Neural cell (in vitro differentiated cells): ENCODE data around the gene OR52E6. TPM values are rescaled to one million over a fixed set of nuclear protein-coding genes. Genes with fewer than 3 reads are reported as not detected.

Experiments used
- H2AFZ ChIP-seq: fragments of 200-600, 300-800 bp; sonication (generic), shearing (Covaris generic); 2 replicates; pipeline ENCODE4 v1.6.0; 2014; ENCODE audit warnings: low read depth, mild to moderate bottlenecking, antibody characterized with exemption, low read length, moderate library complexity
- H3F3A ChIP-seq: fragments of 200-600 bp; shearing (Covaris generic); 2 replicates; pipeline ENCODE4 v1.6.1; 2016; ENCODE audit warnings: mild to moderate bottlenecking, moderate library complexity, mixed read lengths, antibody characterized with exemption, low read length; ENCODE audit not compliant: insufficient read depth, poor library complexity, severe bottlenecking
- H3K27ac ChIP-seq: fragments of 200-600, 300-800 bp; sonication (generic), shearing (Covaris generic); 2 replicates; pipeline ENCODE4 v1.5.1; 2014; ENCODE audit warnings: mild to moderate bottlenecking, low read length, moderate library complexity
- H3K27me3 ChIP-seq: fragments of 300-800, 200-600 bp; sonication (generic), shearing (Covaris generic); 2 replicates; pipeline ENCODE4 v1.6.0; 2014; ENCODE audit warnings: mild to moderate bottlenecking, low read depth, low read length, moderate library complexity; ENCODE audit not compliant: insufficient read depth
- H3K36me3 ChIP-seq: fragments of 300-800, 200-600 bp; sonication (generic), shearing (Covaris generic); 2 replicates; pipeline ENCODE4 v1.5.1; 2014; ENCODE audit warnings: mild to moderate bottlenecking, antibody characterized with exemption, low read length, moderate library complexity; ENCODE audit not compliant: insufficient read depth
- H3K4me2 ChIP-seq: fragments of 300-800, 200-600 bp; sonication (generic), shearing (Covaris generic); 2 replicates; pipeline ENCODE4 v1.6.0; 2014; ENCODE audit warnings: mild to moderate bottlenecking, low read length
- H3K4me3 ChIP-seq: fragments of 300-800, 200-600 bp; sonication (generic), shearing (Covaris generic); 2 replicates; pipeline ENCODE4 v1.5.1; 2014; ENCODE audit warnings: mild to moderate bottlenecking, low read length, moderate library complexity
- H3K79me2 ChIP-seq: fragments of 200-600 bp; shearing (Covaris generic); replicated peaks from 2 replicates; pipeline ENCODE4 v1.6.0; 2014; ENCODE audit warnings: mild to moderate bottlenecking, low read length, moderate library complexity; ENCODE audit not compliant: insufficient read depth
- H3K9ac ChIP-seq: fragments of 300-800, 200-600 bp; sonication (generic), shearing (Covaris generic); 2 replicates; pipeline ENCODE4 v1.6.1; 2016; ENCODE audit warnings: mild to moderate bottlenecking, low read length, mixed read lengths
- H3K9me2 ChIP-seq: fragments of 200-600 bp; shearing (Covaris generic); 2 replicates; pipeline ENCODE4 v1.6.1; 2016; ENCODE audit warnings: mild to moderate bottlenecking, low read length, mixed read lengths; ENCODE audit not compliant: insufficient read depth
- H3K9me3 ChIP-seq: fragments of 200-600, 300-800 bp; sonication (generic), shearing (Covaris generic); 2 replicates; pipeline ENCODE4 v1.6.1; 2016; ENCODE audit warnings: mild to moderate bottlenecking, mixed run types, low read length, moderate library complexity, mixed read lengths
- H4K20me1 ChIP-seq: fragments of 200-600 bp; shearing (Covaris generic); 2 replicates; pipeline ENCODE4 v1.6.1; 2016; ENCODE audit warnings: mild to moderate bottlenecking, mixed run types; ENCODE audit not compliant: insufficient read depth
- CTCF ChIP-seq: fragments of 450-650 bp; IDR thresholded peaks from 2 replicates; pipeline ENCODE4 v1.5.1; 2014; ENCODE audit warnings: antibody characterized with exemption, mild to moderate bottlenecking, moderate library complexity; ENCODE audit not compliant: poor library complexity, severe bottlenecking
- EP300 ChIP-seq: fragments of 450-650 bp; conservative IDR thresholded peaks from 2 replicates; pipeline ENCODE4 v1.6.1; 2014; ENCODE audit warnings: antibody characterized with exemption, mild to moderate bottlenecking, moderate library complexity; ENCODE audit not compliant: poor library complexity, severe bottlenecking
- EZH2 ChIP-seq: fragments of 200-600, 300-800 bp; shearing (Covaris generic), sonication (generic); IDR thresholded peaks from 2 replicates; pipeline ENCODE4 v1.6.1; 2014; ENCODE audit warnings: antibody characterized with exemption, low read length, borderline replicate concordance, mild to moderate bottlenecking; ENCODE audit not compliant: insufficient read depth, poor library complexity, severe bottlenecking
- MXI1 ChIP-seq: fragments of 450-650 bp; conservative IDR thresholded peaks from 2 replicates; pipeline ENCODE4 v1.6.1; 2014; ENCODE audit warnings: antibody characterized with exemption, mild to moderate bottlenecking; ENCODE audit not compliant: poor library complexity, severe bottlenecking
- POLR2AphosphoS5 ChIP-seq: IDR thresholded peaks from 2 replicates; pipeline ENCODE4 v1.6.1; 2012
- RAD21 ChIP-seq: fragments of 450-650 bp; conservative IDR thresholded peaks from 2 replicates; pipeline ENCODE4 v1.6.1; 2014; ENCODE audit warnings: antibody characterized with exemption, mild to moderate bottlenecking, moderate library complexity
- REST ChIP-seq: IDR thresholded peaks from 2 replicates; pipeline ENCODE4 v1.6.1; 2012; ENCODE audit warnings: borderline replicate concordance
- SMC3 ChIP-seq: fragments of 450-650 bp; conservative IDR thresholded peaks from 2 replicates; pipeline ENCODE4 v1.6.1; 2014; ENCODE audit warnings: antibody characterized with exemption, mild to moderate bottlenecking, moderate library complexity; ENCODE audit not compliant: poor library complexity
- TAF1 ChIP-seq: IDR thresholded peaks from 2 replicates; pipeline ENCODE4 v1.6.1; 2012; ENCODE audit warnings: low read depth
- polyA plus RNA-seq: library from polyadenylated mRNA; depleted of rRNA; stranded (reverse); fragments of >200 nt; gene quantifications from 2 replicates; pipeline ENCODE4 v1.2.3, GENCODE V29; 2014

The OR52E6 gene
- polyA plus RNA-seq, 1 donor from 2014 or later = not detected

GRCh38 chr11:5807580-5807979, 34.1 kb downstream of the OR52E6 start:
- TF ChIP-seq REST (no peak), RAD21 (no peak), SMC3 (no peak), EZH2 (no peak), POLR2AphosphoS5 (no peak), MXI1 (no peak), TAF1 (no peak), EP300 (no peak)

GRCh38 chr11:5803982-5804381, 37.7 kb downstream of the OR52E6 start:
- H2AFZ ChIP-seq = no peak overlapping the region
- H3K4me3 ChIP-seq = no peak overlapping the region
- H3K9me2 ChIP-seq = no peaks in the 10 kb centered on the region
- no peaks in the 10 kb centered on the region for H3K27me3 ChIP-seq
- H4K20me1 ChIP-seq = no peaks in the 10 kb centered on the region
- H3K4me2 ChIP-seq = no peak overlapping the region
- H3K9ac ChIP-seq = no peak overlapping the region
- TF ChIP-seq SMC3 (no peak), EZH2 (no peak), MXI1 (no peak), CTCF (no peak), RAD21 (no peak), REST (no peak), TAF1 (no peak), POLR2AphosphoS5 (no peak), EP300 (no peak)
- no peaks in the 10 kb centered on the region for H3F3A ChIP-seq
- H3K79me2 ChIP-seq = no peaks in the 10 kb centered on the region
- H3K36me3 ChIP-seq = no peaks in the 10 kb centered on the region
- H3K9me3 ChIP-seq = no peaks in the 10 kb centered on the region
- no peak overlapping the region for H3K27ac ChIP-seq

More at GRCh38 chr11:5807580-5807979, 34.1 kb downstream of the OR52E6 start:
- Histone ChIP-seq H3K4me3 (no peak overlapping the region), H2AFZ (no peak overlapping the region), H4K20me1 (no peaks in the 10 kb centered on the region), H3K79me2 (no peaks in the 10 kb centered on the region), H3K27ac (no peak overlapping the region), H3K36me3 (no peaks in the 10 kb centered on the region), H3F3A (no peaks in the 10 kb centered on the region), H3K27me3 (no peaks in the 10 kb centered on the region), H3K9ac (no peak overlapping the region), H3K9me3 (no peaks in the 10 kb centered on the region), H3K9me2 (no peaks in the 10 kb centered on the region), H3K4me2 (no peak overlapping the region)
